C1 segment of cervical spinal cord (tissue), 14 donors: ENCODE data around the gene LSM11.

Source experiments
- DNase-seq, 14 donors: peaks; one replicate each; lab custom pipeline; 2025; lab: John Stamatoyannopoulos, UW

The LSM11 gene

GRCh38 chr5:157732596-157733262, 10.8 kb upstream of the LSM11 start:
- no peak for DNase-seq

DNA sequence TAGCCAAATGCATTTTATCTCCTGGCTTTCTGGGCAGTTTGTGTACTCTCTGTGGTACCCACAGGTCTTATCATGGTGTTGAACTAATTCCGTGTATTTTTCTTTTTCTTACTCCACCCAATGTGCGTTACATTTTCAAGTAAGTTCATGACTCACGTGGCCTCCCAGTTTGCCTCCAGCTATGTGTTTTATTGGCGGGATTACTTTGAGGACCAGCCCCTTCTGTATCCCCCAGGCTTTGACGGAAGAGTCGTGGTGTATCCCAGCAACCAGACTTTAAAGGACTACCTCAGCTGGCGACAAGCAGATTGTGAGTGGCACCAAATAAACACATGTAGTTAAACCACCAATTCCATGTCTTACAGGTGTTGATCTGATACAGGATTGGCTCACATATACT, 9.1 kb upstream of the LSM11 start:
- DNase-seq = no peak

DNA sequence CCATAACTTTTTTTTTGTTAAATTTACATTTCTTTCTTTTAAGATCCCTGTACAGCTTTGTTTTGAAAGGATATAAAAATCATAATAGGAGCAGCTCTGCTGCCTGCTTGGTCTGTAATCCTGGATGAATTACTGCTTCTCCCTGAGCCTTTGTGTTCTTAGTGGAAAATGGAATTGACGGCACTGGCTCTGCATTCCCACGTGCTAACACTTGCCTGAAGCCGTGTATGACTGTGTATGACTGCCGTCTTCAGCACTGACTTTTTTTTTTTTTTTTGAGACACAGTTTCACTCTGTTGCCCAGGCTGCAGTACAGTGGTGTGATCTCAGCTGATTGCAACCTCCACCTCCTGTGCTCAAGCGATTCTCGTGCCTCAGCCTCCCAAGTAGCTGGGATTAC, 7.5 kb upstream of the LSM11 start:
- no peak for DNase-seq

GRCh38 chr5:157739388-157740228, 3.9 kb upstream of the LSM11 start:
- DNase-seq = no peak

DNA sequence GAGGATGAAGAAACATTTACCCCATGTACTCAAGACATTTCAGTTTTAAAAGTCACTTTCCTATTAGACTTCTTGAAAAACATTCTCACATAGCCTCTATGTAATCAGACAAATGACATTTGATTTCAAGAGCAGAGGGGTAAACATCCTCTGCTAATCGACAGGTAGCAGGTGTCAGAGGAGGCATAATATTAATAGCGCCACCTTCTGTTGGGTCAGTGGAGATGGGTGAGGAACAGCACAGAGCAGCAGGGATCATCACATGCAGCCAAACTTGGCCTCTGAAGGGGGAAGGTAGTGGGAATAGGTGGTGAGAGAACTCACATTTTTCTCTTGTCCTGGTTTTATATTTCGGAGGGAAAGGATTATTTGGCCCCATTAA, 3.3 kb upstream of the LSM11 start:
- DNase-seq = no peak

DNA sequence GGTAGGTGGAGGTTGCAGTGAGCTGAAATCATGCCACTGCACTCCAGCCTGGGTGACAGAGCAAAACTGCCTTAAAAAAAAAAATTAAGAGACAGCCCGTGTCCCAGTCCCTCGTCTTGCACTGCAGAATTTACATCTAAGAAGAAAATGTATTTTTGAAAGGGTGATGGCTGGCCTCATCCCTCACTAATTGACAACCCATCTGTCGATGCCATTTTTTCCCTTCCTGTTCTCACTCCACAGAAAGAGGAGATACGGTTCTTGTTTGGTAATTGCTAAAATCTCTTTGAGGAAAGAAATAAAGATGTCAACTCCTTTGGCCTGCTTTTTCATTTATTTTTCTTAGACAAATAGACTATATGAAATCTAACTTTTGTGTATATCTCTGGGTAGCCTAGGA, 2.4 kb upstream of the LSM11 start:
- DNase-seq = no peak

- DNase-seq = peak in 4 of 14 donors; percentile 5 to 56 (median 40)
Measured at GRCh38 chr5:157744051-157745011, 819 bp downstream of the LSM11 start.

GRCh38 chr5:157745041-157745456, 1.5 kb downstream of the LSM11 start:
- peak in 2 of 14 donors; percentile 1 to 60 for DNase-seq

- DNase-seq = no peak
Measured at GRCh38 chr5:157747173-157747740, 3.7 kb downstream of the LSM11 start.

DNA sequence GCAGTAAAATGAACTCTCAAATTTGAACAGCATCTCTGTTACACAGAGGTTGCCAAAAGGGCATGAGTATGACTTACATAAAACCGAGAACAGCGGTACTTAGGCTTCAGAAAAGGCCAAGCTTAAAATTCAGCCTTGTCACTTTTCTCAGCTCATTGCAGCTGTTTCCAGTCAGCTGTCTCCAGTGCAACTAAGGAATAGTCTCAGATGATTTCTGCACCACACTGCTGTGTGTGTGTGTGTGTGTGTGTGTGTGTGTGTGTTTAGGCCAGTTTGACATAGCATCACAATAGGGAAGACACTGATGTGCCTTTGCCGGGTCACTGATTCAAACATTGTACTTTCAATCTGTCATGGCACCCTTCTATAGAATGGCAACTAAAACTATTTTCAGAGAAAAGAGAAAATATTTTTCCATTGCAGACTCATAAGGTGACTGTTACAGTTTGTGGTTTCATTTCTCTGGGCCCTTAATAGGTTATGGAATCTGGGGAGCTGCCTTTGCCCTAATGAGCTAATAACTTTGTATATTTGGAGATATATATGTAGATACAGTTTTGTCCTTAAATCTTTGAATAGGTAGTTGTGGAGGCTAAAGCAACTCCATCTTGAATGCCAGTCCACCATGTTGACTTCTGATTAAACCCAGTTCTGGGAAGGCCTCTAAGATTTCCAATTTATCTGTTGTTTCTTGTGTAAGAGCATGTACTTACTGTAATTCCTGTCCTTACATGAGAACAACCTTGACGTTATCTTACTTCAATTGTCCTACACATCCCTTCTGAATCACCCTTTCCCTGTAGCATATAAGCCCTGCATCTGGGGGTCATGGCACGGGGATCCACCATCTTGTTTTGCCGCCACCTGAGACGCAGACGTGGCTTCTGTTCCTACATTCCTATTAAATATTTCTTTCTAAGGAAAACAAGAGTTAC, 4.5 kb downstream of the LSM11 start:
- DNase-seq = no peak

- DNase-seq = no peak
Measured at GRCh38 chr5:157748760-157749461, 5.4 kb downstream of the LSM11 start.

DNA sequence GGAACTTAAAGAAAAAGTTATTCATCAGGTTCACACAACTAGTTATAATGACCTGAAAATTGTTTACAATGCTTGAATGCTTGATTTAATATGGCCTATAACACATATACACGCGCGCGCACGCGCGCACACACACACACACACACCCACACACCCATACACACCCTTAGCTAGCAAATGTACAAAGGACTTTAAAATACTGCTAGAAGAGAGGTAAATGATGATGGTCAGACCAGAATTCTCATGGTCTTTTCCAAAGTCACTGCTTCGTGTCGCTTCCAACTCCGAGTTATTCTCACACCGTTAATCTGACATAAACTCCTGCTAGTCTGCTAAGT, 5.9 kb downstream of the LSM11 start:
- no peak for DNase-seq

DNA sequence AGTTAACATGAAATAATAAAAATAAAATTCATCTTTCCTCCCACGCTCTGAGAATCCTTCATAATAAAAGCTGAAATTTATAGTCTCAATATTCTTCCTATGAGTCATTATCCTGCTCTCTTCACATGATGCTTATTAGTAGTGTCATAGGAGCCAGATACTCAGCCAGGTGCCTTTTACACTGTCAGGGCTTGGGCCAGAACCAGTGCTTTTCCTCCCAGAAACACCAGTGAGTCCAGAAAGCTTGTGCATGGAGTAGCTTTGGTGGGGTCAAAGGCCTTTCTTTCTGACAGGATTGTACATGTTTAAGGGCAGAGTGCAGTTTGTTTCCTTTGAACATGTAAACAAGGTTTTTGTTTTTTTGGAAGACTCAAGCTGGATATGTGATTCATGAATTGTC, 6.8 kb downstream of the LSM11 start:
- DNase-seq = no peak

DNA sequence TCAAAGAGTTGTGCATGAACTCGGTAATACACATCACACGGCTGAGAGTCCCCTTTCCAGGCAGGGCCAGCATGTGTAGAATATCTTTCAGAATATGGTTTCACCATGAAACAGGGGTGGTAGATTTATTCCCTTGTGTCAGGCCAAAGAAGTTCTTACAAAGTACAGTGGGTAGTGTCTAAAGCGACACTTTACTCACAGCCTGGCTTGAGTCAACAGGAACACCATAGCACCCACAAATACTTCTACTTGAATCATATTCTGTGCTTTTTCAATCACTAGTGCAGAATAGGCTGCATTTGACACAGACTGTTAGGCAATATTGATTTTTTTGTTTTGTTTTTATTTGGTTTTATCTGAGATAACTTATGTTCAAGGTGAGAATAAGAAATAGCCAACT, 12.6 kb downstream of the LSM11 start:
- no peak for DNase-seq

DNA sequence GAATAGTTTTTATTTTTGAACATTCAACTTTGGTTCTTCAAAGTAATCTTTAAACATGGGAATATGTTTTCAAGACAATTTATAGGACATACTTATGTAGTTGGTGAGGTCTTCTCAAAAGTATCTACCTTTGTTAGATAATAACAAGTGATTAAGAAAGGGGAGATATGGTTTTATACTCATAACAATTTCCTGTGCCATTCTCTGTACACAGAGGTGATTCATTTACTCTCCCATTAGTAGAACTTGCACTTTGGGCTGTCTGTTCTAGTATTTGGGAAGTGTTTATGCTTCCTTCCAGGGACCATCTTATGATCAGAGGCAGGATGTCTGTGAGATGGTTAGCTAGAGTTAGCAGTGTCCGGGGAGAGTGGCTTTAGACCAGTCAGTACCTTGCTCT, 15.2 kb downstream of the LSM11 start:
- no peak for DNase-seq

DNA sequence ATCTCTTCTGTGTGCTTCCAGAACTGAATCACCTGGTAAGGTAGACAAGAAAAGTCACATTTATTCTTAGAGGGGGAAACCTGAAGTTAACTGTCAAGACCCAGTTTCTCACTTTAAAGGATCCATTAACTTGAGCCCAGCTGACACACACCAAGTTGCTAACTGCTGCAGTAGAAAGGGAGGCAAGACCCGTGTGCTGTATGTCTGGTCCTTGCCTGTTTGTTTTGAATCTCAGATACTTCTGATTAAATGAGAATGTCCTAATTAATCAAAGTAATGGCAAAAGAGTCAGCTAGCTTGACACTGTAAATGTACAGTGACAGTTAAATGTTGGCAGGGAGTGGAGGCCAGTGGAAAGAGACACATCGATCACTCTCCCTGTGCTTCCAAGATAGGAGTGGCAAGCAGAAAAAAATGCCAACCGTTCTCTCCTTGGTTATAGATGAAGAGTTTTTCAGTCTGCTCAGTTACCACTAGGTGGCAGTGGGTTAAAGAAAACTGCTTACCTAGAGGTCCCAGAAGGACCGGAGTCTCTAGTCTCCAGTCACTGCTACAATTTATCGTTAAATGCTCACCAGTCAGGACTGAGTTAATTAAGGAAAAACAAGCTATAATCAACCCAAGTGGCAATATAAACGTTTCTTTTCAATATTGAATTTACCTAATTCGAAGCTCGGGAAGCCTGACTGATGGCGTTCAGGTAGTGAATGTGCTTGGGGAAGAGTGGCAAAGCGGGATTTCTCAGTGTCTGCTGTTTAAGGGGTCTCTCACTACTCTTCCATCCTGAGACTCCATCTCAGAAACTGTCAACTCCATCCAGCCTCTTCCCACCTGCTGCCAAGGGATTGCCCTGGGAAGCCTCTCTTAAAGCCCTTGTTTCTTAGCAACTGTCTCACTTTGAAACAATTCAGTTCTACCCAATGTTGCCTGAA, 18.4 kb downstream of the LSM11 start:
- DNase-seq = peak in 3 of 14 donors; percentile 2 to 39 (median 6)

- DNase-seq = no peak
Measured at GRCh38 chr5:157764531-157764930, 21.0 kb downstream of the LSM11 start.

GRCh38 chr5:157766442-157766841, 22.9 kb downstream of the LSM11 start:
- no peak for DNase-seq

- DNase-seq = no peak
Measured at GRCh38 chr5:157766902-157767301, 23.4 kb downstream of the LSM11 start.
